ENCODE results near the gene URM1.
"Not testable (repeated sequence)": the region's sequence is repeated elsewhere in the genome, so short reads cannot be mapped to it uniquely, and the experiment has no call there.

Gene URM1

GRCh38 chr9:128411364-128412119 lies 40.4 kb downstream of the URM1 start:
- DNase-seq: no peak

DNA sequence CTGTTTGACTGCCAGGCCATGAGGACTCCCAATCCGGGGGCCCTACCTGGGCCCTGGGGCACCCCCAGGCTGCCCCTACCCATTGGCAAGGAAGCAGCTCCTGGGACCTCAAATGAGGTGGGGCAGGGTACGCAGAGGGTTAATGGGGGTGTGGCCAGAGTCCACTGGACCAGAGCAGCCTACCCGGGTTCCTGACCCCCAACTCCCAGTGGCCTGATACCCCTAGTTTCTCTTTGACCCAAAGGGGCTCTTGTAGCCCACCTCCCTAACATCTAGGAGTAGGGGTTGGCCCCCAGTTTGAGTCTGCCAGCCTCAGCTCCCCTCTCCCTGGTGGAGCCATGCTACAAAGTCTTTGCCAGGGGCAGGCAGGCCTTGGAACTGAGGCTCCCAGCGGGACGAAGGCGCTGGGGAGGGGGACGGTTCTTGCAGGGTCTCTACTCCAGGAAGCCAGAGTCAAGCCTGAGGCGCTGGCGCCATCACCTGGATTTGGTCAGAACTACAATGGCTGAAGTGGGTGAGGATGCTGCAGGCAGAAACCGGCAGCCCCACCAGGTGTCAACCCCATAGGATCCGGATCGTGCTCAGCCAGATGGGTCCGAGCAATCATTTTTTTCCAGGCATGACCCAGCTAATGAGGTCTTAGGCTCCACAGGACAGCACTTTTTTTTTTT lies 41.1 kb downstream of the URM1 start:
- peak; percentile 49 for DNase-seq

DNA sequence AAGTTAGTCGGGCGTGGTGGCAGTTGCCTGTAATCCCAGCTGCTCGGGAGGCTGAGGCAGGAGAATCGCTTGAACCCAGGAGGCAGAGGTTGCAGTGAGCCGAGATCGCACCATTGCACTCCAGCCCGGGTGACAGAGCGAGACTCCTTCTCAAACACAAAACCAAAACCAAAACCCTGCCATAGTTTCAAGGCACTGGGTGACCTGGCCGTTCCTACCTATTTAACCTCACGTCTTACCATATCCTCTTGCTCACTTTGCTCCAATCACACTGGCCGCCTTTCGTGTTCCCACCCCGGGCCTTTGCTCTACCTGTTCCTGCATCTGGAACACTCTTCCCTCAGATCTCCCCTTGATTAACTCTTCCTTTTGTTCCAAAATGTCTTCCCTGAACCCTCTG lies 42.6 kb downstream of the URM1 start:
- DNase-seq: not testable (repeated sequence)

- DNase-seq: no peak
Measured at GRCh38 chr9:128414461-128414860, 43.3 kb downstream of the URM1 start.

DNA sequence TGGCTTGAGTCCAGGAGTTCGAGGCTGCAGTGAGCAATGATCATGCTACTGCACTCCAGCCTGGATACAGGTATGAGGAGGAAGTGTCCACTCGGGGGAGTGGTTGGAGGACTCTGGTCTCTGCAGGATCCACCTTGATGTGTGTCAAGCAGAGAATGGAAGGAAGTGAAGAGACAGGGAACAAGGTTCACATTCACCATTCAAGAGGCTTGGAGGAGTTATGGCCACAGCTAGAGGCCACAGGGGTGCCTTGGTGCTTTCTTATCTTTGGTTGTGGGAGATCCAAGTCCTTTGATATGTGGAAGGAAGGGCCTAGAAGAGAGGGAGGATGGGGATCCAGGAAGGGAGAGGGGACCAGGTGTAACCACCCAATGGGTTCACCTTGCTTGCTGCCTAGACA lies 44.1 kb downstream of the URM1 start:
- no peak for DNase-seq

- DNase-seq: no peak
Measured at GRCh38 chr9:128416014-128416413, 44.8 kb downstream of the URM1 start.

- no peak for DNase-seq
Measured at GRCh38 chr9:128416432-128417019, 45.4 kb downstream of the URM1 start.

DNA sequence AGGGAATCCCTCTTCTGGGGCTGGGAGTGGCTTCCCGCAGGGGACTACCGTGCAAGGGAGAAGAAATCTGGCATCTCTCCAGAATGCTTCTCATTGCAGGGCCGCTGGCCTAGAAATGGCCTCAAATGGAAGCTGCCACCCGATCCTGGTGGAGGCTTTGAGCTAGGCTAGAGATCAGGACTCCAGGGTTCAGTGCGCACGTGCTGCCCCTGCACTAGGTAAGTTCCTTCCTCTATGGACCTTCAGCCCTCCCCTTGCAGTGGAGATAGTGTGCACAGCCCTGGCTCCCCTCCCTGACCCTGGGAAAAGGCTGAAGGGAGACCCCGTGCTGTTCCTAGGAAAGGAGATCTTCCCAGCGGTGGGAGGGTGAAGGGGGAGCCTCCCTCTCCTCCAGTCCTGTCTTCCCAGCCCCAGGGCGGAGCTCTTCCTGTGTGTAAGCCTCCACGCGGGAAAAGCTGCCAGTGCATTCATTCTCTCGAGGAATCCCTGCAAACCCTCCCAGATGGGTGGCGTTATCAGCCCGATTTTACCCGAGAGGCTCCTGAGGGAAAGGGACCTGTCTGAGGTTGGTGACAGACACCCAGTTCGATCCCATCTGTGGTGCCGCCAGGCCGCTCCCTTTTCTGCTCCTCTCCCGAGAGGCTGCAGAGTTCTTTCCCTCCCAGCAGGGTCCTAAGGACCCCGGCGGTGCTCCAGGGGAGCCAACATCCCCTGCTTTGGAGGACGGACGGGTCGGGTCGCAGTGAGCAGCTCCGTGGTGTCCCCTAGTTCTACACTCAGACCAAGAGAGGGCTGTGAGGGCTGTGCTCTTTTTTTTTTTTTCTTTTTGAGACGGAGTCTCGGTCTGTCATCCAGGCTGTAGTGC lies 48.1 kb downstream of the URM1 start:
- no peak for DNase-seq

DNA sequence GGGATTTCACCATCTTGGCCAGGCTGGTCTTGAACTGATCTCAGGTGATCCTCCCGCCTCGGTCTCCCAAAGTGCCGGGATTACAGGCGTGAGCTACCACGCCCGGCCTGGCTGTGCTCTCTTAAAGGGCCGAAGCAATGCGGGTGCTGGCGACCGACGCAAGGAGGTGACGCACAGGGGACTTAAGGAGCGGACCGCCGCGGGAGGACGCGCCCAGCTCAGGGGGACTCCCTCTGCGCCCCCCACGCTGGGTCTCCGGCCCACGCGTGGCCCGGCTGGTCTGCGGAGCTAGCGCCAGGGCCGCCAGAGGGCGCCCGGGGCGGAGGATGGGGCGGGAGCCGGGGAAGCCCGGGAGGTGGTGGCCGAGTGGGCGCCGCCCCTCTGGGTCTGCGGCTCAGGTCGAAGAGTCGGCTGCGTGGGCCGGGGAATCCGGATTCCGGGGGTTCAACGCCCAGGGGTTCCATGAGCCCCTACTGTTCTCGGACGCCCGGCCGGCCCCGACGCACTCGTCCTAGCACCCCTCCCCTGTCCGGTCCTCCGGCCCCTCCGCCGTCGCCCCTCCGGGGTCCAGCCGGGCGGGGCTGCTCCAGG lies 49.0 kb downstream of the URM1 start:
- DNase-seq: peak; percentile 88

DNA sequence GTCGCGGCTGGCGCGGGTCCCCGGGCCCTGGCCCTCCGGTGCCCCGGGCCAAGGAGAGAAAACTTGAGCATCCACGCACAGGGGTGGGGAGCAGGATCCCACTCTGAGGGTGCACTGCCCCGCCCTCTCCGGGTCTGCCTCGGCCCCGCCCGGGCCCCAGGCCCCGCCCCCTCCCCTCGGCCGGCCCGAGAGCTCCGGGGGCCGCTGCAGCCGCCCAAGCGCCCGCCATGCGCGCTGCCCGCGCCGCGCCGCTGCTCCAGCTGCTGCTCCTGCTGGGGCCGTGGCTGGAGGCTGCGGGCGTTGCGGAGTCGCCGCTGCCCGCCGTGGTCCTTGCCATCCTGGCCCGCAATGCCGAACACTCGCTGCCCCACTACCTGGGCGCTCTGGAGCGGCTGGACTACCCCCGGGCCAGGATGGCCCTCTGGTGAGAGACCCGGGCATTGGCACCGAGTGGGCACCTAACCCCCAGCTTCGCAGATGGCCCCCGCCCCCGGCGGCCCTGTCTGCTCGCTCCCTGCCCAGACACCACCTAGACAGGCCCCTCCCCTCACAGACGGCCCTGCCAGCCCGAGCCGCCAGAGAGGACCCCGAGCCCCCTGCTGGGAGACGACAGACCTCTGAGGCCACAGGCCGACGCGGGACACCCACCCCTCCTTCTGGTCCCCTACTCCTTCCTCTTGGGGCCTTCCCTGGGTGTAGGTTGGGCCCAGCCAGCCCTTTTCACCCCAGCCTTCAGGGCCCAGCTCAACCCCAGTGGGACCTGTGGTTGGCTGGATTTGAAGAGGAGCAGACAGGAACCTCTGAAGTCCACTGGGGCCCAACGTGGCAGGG lies 49.7 kb downstream of the URM1 start, which contains the start of gene CERCAM:
TSS of gene CERCAM (plus strand) at position 207 of the 831 bp plus-strand sequence. CDS start at position 228, 21 bp downstream.
- peak; percentile 53 for DNase-seq

- peak; percentile 17 for DNase-seq
Measured at GRCh38 chr9:128421482-128421996, 50.4 kb downstream of the URM1 start.

- not testable (repeated sequence) for DNase-seq
Measured at GRCh38 chr9:128422022-128422782, 51.0 kb downstream of the URM1 start.

DNA sequence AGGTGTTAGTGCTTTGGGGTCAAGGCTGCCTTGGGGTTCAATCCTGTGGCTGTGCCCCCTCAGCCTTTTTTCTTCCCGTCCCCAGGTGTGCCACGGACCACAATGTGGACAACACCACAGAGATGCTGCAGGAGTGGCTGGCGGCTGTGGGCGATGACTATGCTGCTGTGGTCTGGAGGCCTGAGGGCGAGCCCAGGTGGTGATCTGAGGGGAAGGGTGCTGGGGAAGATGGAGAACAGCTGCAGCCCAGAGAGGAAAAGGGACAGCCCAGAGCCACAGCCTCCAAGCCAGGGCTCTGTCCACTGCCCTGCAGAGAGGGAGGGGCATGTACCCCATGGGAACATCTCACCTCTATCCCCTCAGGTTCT lies 51.6 kb downstream of the URM1 start:
- no peak for DNase-seq

DNA sequence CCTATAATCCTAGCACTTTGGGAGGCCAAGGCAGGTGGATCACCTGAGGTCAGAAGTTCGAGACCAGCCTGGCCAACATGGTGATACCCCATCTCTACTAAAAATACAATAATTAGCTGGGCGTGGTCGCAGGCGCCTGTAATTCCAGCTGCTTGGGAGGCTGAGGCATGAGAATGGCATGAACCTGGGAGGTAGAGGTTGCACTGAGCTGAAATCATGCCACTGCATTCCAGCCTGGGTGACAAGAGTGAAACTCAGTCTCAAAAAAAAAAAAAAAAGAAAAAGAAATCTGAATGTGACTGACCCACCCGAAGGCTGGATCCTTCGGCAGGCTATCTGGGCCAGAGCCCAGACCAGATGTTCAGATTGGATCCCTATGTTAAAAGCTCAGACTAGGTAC lies 52.2 kb downstream of the URM1 start:
- not testable (repeated sequence) for DNase-seq

DNA sequence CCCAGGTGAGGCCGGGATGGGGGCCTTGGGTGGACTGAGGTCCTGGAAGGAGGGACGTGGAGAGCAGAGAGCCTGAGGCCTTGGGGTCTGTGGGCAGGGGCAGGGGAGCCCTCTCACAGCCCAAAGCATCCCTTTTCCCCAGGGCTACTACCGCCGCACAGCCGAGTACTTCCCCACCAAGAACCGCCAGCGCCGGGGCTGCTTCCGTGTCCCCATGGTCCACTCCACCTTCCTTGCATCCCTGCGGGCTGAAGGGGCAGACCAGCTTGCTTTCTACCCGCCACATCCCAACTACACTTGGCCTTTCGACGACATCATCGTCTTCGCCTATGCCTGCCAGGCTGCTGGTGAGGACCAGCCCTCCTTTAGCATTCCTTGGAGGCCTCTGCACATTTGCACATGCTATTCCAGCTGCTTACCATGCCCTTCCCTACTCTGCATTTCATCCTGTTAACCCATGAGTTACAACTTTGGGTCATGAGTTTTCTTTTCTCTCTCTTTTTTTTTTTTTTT lies 53.1 kb downstream of the URM1 start:
- DNase-seq: no peak

DNA sequence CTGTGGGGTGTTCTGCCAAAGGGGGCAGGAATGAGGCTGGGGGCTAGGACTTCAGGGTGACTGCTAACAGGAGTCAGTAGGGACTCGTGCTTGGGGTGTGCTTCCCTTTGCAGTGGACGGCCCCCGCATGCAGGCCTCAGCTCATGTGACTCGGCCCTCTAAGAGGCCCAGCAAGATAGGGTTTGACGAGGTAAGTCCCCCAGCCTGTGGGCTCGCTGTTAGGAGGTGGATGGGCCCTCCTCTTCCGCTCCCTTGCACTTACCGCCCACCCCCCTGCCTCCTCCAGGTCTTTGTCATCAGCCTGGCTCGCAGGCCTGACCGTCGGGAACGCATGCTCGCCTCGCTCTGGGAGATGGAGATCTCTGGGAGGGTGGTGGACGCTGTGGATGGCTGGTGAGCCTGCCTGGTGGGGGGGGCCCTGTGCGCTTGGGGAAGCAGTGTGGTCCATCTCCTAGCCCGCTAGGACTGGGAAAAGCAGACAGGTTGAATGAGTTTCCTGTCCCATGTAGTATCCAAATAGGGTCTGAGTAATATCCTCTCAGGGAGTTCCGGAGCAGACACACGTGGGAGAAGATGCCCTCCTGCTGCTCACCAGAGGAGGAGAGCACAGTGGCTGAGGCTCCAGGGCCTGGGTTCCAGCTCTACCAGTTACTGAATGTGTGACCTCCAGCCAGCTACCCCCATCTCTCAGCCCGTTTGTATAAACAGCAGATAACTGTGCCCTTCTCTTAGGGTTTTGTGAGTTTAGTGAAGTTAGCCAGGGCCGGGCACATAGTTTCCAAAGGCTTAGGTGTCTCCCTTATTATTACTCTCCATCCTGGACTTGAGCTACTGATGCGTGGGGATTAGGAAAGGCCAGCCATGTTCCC lies 57.7 kb downstream of the URM1 start:
- DNase-seq: no peak

- DNase-seq: no peak
Measured at GRCh38 chr9:128429513-128430086, 58.4 kb downstream of the URM1 start.

- DNase-seq: no peak
Measured at GRCh38 chr9:128431207-128431606, 60.0 kb downstream of the URM1 start.

DNA sequence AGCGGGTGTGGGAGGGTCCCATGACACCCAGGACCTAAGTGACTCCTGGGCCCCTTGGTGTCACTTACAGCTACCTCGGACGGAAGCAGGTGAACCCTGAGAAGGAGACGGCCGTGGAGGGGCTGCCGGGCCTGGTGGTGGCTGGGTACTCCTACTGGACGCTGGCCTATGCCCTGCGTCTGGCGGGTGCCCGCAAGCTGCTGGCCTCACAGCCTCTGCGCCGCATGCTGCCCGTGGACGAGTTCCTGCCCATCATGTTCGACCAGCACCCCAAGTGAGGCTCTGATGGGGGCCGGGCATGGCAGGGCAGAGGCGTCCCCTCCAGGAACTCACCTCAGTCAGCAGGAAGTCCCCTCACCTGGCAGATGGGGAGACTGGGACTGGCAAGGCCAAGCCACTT lies 63.2 kb downstream of the URM1 start:
- DNase-seq: no peak
